Erythroblast (primary cell): ENCODE results near the gene TEAD4.

Source experiments
- DNase-seq, 2 experiments: peaks; one replicate each; lab custom pipeline; 2025; lab: John Stamatoyannopoulos, UW
- GATA1 ChIP-seq: IDR thresholded peaks from 2 replicates; pipeline ENCODE4 v1.6.1; 2011; ENCODE audit warnings: low read depth, mild to moderate bottlenecking, control low read depth, low read length, moderate library complexity
- POLR2A ChIP-seq: IDR thresholded peaks from 2 replicates; pipeline ENCODE4 v1.6.1; 2011; ENCODE audit warnings: mild to moderate bottlenecking, low read length

The TEAD4 gene

GRCh38 chr12:3038926-3039510, 79.8 kb downstream of the TEAD4 start:
- TF ChIP-seq GATA1 (no peak), POLR2A (no peak)
- no peak for DNase-seq

GRCh38 chr12:3040026-3040656, 80.9 kb downstream of the TEAD4 start:
- TF ChIP-seq POLR2A = no peak
- no peak for TF ChIP-seq GATA1
- DNase-seq = no peak

GRCh38 chr12:3040663-3041544, 81.7 kb downstream of the TEAD4 start:
- DNase-seq = no peak
- TF ChIP-seq POLR2A = no peak
- no peak for TF ChIP-seq GATA1

- TF ChIP-seq GATA1 (no peak), POLR2A (no peak)
- peak; percentile 68 to 80 for DNase-seq
Observed at GRCh38 chr12:3041558-3042164, 82.5 kb downstream of the TEAD4 start.

GRCh38 chr12:3042394-3042793, 83.2 kb downstream of the TEAD4 start:
- no peak for DNase-seq
- no peak for TF ChIP-seq POLR2A

GRCh38 chr12:3042826-3043225, 83.6 kb downstream of the TEAD4 start:
- TF ChIP-seq GATA1 (no peak), POLR2A (no peak)
- DNase-seq = no peak

GRCh38 chr12:3043406-3043805, 84.2 kb downstream of the TEAD4 start:
- no peak for DNase-seq
- no peak for TF ChIP-seq POLR2A
- no peak for TF ChIP-seq GATA1

GRCh38 chr12:3044141-3044630, 85.0 kb downstream of the TEAD4 start:
- DNase-seq = no peak

GRCh38 chr12:3045494-3045893, 86.3 kb downstream of the TEAD4 start:
- no peak for TF ChIP-seq GATA1
- TF ChIP-seq POLR2A = no peak

More at GRCh38 chr12:3044141-3044630, 85.0 kb downstream of the TEAD4 start:
- TF ChIP-seq GATA1 (no peak), POLR2A (no peak)

GRCh38 chr12:3045989-3046388, 86.8 kb downstream of the TEAD4 start:
- no peak for DNase-seq
- TF ChIP-seq POLR2A (no peak), GATA1 (no peak)

More at GRCh38 chr12:3045494-3045893, 86.3 kb downstream of the TEAD4 start:
- DNase-seq = no peak

GRCh38 chr12:3046441-3047200, 87.4 kb downstream of the TEAD4 start:
- no peak for DNase-seq
- TF ChIP-seq GATA1 (no peak), POLR2A (no peak)

GRCh38 chr12:3047961-3048360, 88.8 kb downstream of the TEAD4 start:
- no peak for TF ChIP-seq POLR2A
- TF ChIP-seq GATA1 = no peak
- no peak for DNase-seq

GRCh38 chr12:3048540-3048939, 89.3 kb downstream of the TEAD4 start:
- TF ChIP-seq POLR2A (no peak), GATA1 (no peak)
- no peak for DNase-seq
